K562 (cell line): ENCODE measurements around the gene SRPRA. TPM values are rescaled to one million over a fixed set of nuclear protein-coding genes. Genes with fewer than 3 reads are reported as not detected.

Experiments used
- CTBP1 ChIP-seq: fragments of 450-650 bp; IDR thresholded peaks from 2 replicates; pipeline ENCODE4 v1.6.1; 2016; ENCODE audit warnings: borderline replicate concordance
- HNRNPH1 ChIP-seq: fragments of 200-400 bp; formaldehyde crosslinking; optimal IDR thresholded peaks from 2 replicates; pipeline ENCODE3; 2017; ENCODE audit warnings: low read depth, mild to moderate bottlenecking, low read length, moderate library complexity
- JUN ChIP-seq, 2 experiments: sonication (generic) in 1 of 2; formaldehyde crosslinking in 1 of 2; IDR thresholded peaks; 2 replicates each; pipeline versions ENCODE4 v1.6.1 to v1.8.0; 2012 to 2022; ENCODE audit warnings: borderline replicate concordance in 2 of 2, mild to moderate bottlenecking in 2 of 2, improper control_type of control experiment in 1 of 2, low read depth in 1 of 2, low read length in 1 of 2, missing genetic modification reagents in 1 of 2
- KAT8 ChIP-seq: fragments of 450-650 bp; IDR thresholded peaks from 2 replicates; pipeline ENCODE4 v1.6.1; 2016; ENCODE audit warnings: low read depth, mild to moderate bottlenecking
- MAFK ChIP-seq: IDR thresholded peaks from 2 replicates; pipeline ENCODE4 v1.6.1; 2011; ENCODE audit warnings: low read length, improper control_type of control experiment
- NRF1 ChIP-seq, 2 experiments: fragments of 450-650 bp; IDR thresholded peaks in 1 of 2; conservative IDR thresholded peaks in 1 of 2; 2 replicates each; pipeline ENCODE4 v1.6.1; 2014; ENCODE audit warnings: mild to moderate bottlenecking in 2 of 2
- PCBP2 ChIP-seq: fragments of 200-400 bp; formaldehyde crosslinking; IDR thresholded peaks from 2 replicates; pipeline ENCODE4 v1.6.1; 2018; ENCODE audit warnings: low read length, low read depth, mild to moderate bottlenecking, moderate library complexity; ENCODE audit not compliant: poor library complexity, severe bottlenecking
- PHB ChIP-seq: fragments of 250-450 bp; sonication (Bioruptor Pico); IDR thresholded peaks from 2 replicates; pipeline ENCODE4 v1.5.0; 2021
- POU5F1 ChIP-seq: fragments of 150-350 bp; IDR thresholded peaks from 2 replicates; pipeline ENCODE4 v1.6.1; 2014; ENCODE audit warnings: borderline replicate concordance, low read length, low read depth, mild to moderate bottlenecking; ENCODE audit not compliant: partially characterized antibody
- PTRF ChIP-seq: fragments of 450-650 bp; IDR thresholded peaks from 2 replicates; pipeline ENCODE4 v1.6.1; 2016; ENCODE audit warnings: mild to moderate bottlenecking, missing genetic modification characterization, missing compliant biosample characterization
- RBM15 ChIP-seq: fragments of 200-400 bp; formaldehyde crosslinking; IDR thresholded peaks from 2 replicates; pipeline ENCODE4 v1.6.1; 2018; ENCODE audit warnings: mild to moderate bottlenecking, low read length, moderate library complexity; ENCODE audit not compliant: insufficient read depth
- RBM17 ChIP-seq: fragments of 200-400 bp; formaldehyde crosslinking; IDR thresholded peaks from 2 replicates; pipeline ENCODE4 v1.6.1; 2017; ENCODE audit warnings: low read depth, mild to moderate bottlenecking, low read length, borderline replicate concordance
- SIX5 ChIP-seq, 2 experiments: IDR thresholded peaks; 2 replicates each; pipeline ENCODE4 v1.6.1; 2011; ENCODE audit warnings: low read length in 2 of 2, borderline replicate concordance in 1 of 2, low read depth in 1 of 2, mild to moderate bottlenecking in 1 of 2, moderate library complexity in 1 of 2; ENCODE audit not compliant: insufficient read depth in 1 of 2
- SRF ChIP-seq, 2 experiments: fragments of 250-450, 450-650 bp in 1 of 2; sonication (Bioruptor Pico) in 1 of 2; sonication (generic) in 1 of 2; formaldehyde crosslinking; IDR thresholded peaks; 2 replicates each; pipeline versions ENCODE4 v1.5.0 to v1.5.1; 2020 to 2022; ENCODE audit warnings: mild to moderate bottlenecking in 1 of 2, missing genetic modification reagents in 1 of 2
- SRSF9 ChIP-seq: fragments of 200-400 bp; formaldehyde crosslinking; IDR thresholded peaks from 2 replicates; pipeline ENCODE4 v1.6.1; 2017; ENCODE audit warnings: low read depth, low read length, borderline replicate concordance
- ZFPM2 ChIP-seq: fragments of 250-450 bp; sonication (Bioruptor Pico); IDR thresholded peaks from 2 replicates; pipeline ENCODE4 v1.5.1; 2022; ENCODE audit warnings: mild to moderate bottlenecking
- ZNF561 ChIP-seq: fragments of 450-650 bp; formaldehyde crosslinking; conservative IDR thresholded peaks from 2 replicates; pipeline ENCODE4 v1.4.0; 2020; ENCODE audit warnings: mild to moderate bottlenecking, moderate library complexity
- ZNF57 ChIP-seq: fragments of 450-650 bp; formaldehyde crosslinking; IDR thresholded peaks from 2 replicates; pipeline ENCODE4 v1.4.0; 2020; ENCODE audit warnings: mild to moderate bottlenecking, moderate library complexity
- polyA plus RNA-seq, 8 experiments: library from polyadenylated mRNA; depleted of rRNA in 4 of 8; stranded (reverse) in 5 of 8; unstranded in 3 of 8; fragments of >200 nt; fragmentation: Nextera tagmentation in 2 of 8; fragmentation: Illumina TruSeq in 1 of 8; extraction: Ambion mirVana in 2 of 8; extraction: Trizol in 1 of 8; gene quantifications; 2 replicates each; pipeline versions ENCODE4 v1.2.1 to v1.2.3, GENCODE V29; 2011 to 2014; ENCODE audit warnings: inconsistent platforms in 1 of 8, missing spikeins in 1 of 8
- total RNA-seq, 7 experiments: library from RNA; depleted of rRNA in 6 of 7; stranded (reverse); fragments of >200 nt in 6 of 7; fragmentation: Illumina TruSeq in 2 of 7; extraction: Trizol in 2 of 7; gene quantifications; 2 replicates each; pipeline versions ENCODE4 v1.2.1 to v1.2.3, GENCODE V29; 2011 to 2021; ENCODE audit warnings: low replicate concordance in 1 of 7
- TF ChIP-seq, protein P1 (sequence below): IDR thresholded peaks from 2 replicates; pipeline ENCODE4 v1.6.1; 2014; ENCODE audit warnings: antibody characterized with exemption
- TF ChIP-seq, protein P2 (sequence below): fragments of 450-650 bp; IDR thresholded peaks from 2 replicates; pipeline ENCODE4 v1.6.1; 2018; ENCODE audit not compliant: partially characterized antibody
- TF ChIP-seq, protein P3 (sequence below): sonication (generic); formaldehyde crosslinking; IDR thresholded peaks from 2 replicates; pipeline ENCODE4 v1.8.0; 2022; ENCODE audit warnings: mild to moderate bottlenecking, low read depth, missing genetic modification reagents

Gene SRPRA
- total and polyA plus RNA-seq, 9 of the 15 experiments (the other 6 are each of a cell fraction or from before 2014, with no cell fraction given) = 33.5 to 124 (median 80.0) TPM

DNA sequence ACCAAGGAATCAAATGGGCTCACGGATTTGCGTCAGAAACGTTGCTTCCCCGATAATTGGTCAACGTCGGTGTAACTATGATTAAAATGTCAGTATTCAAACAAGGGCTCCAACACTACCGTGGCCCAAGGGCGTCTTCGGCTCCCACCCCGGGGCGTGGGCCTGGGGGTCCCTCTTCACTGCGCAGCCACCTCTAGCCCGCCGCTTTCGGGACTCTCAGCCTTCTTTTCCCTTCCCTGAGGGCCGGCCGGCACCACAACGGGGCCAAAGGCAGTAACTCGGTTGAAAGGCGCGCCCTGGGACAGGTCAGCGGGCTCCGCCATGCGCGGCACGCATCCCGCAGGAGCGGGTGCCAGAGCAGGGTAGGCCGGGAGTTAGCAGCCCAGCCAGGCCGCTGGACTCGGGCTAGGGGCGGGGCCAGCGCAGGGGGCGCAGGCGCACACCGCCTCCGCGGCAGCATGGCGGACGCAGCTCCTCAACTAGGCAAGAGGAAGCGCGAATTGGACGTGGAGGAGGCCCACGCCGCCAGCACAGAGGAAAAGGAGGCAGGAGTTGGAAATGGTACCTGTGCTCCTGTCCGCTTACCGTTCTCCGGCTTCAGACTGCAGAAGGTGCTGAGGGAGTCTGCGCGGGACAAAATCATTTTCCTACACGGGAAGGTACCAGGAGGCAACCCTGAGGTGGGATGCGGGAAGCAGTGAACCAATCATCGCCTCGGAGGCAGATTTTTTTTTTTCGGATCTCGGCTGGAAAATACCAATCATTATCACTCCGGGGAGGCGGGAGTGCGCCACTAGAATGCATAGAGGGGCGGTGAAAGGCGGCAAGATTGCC, 35.1 kb upstream of the SRPRA start, which contains the start of gene DCPS (continued):
- peak; percentile 40; the same call in 1 of the 2 replicates for TF ChIP-seq JUN (IDR thresholded peaks at IDR 0.05; ENCODE audit: borderline replicate concordance, low read depth, low read length)
- TF ChIP-seq JUN (CRISPR knock-in tag; IDR thresholded peaks at IDR 0.05; ENCODE audit: borderline replicate concordance) = no peak; the same call in 1 of the 2 replicates
- TF ChIP-seq SRSF9 = no peak
- TF ChIP-seq RBM17 = no peak
- no peak for TF ChIP-seq ZFPM2 (CRISPR knock-in tag)
- TF ChIP-seq CTBP1 = peak; percentile 87
- TF ChIP-seq MAFK = no peak
- TF ChIP-seq PTRF (tag) = no peak
- TF ChIP-seq PHB (CRISPR knock-in tag) = no peak
- no peak for TF ChIP-seq POU5F1
- TF ChIP-seq, protein P1, sequence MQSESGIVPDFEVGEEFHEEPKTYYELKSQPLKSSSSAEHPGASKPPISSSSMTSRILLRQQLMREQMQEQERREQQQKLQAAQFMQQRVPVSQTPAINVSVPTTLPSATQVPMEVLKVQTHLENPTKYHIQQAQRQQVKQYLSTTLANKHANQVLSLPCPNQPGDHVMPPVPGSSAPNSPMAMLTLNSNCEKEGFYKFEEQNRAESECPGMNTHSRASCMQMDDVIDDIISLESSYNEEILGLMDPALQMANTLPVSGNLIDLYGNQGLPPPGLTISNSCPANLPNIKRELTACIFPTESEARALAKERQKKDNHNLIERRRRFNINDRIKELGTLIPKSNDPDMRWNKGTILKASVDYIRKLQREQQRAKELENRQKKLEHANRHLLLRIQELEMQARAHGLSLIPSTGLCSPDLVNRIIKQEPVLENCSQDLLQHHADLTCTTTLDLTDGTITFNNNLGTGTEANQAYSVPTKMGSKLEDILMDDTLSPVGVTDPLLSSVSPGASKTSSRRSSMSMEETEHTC = no peak
- TF ChIP-seq KAT8 = no peak
- peak; percentile 94 to 96 for TF ChIP-seq NRF1 (conservative IDR thresholded peaks at IDR 0.05 in 1 of 2, IDR thresholded peaks at IDR 0.05 in 1 of 2)
- TF ChIP-seq RBM15 = no peak
- no peak for TF ChIP-seq SIX5 (IDR thresholded peaks at IDR 0.05; ENCODE audit: borderline replicate concordance in 1 of 2, insufficient read depth in 1 of 2, low read depth in 1 of 2, low read length in 2 of 2)
- no peak for TF ChIP-seq PCBP2
- TF ChIP-seq, protein P2, sequence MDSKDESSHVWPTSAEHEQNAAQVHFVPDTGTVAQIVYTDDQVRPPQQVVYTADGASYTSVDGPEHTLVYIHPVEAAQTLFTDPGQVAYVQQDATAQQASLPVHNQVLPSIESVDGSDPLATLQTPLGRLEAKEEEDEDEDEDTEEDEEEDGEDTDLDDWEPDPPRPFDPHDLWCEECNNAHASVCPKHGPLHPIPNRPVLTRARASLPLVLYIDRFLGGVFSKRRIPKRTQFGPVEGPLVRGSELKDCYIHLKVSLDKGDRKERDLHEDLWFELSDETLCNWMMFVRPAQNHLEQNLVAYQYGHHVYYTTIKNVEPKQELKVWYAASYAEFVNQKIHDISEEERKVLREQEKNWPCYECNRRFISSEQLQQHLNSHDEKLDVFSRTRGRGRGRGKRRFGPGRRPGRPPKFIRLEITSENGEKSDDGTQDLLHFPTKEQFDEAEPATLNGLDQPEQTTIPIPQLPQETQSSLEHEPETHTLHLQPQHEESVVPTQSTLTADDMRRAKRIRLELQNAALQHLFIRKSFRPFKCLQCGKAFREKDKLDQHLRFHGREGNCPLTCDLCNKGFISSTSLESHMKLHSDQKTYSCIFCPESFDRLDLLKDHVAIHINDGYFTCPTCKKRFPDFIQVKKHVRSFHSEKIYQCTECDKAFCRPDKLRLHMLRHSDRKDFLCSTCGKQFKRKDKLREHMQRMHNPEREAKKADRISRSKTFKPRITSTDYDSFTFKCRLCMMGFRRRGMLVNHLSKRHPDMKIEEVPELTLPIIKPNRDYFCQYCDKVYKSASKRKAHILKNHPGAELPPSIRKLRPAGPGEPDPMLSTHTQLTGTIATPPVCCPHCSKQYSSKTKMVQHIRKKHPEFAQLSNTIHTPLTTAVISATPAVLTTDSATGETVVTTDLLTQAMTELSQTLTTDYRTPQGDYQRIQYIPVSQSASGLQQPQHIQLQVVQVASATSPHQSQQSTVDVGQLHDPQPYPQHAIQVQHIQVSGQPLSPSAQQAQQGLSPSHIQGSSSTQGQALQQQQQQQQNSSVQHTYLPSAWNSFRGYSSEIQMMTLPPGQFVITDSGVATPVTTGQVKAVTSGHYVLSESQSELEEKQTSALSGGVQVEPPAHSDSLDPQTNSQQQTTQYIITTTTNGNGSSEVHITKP = peak; percentile 97
- peak in 1 of 2 experiments; percentile 39; a peak in 1 of 4 replicates for TF ChIP-seq SRF (CRISPR knock-in tag; IDR thresholded peaks at IDR 0.05)
- TF ChIP-seq ZNF57 (CRISPR knock-in tag) = no peak
- no peak for TF ChIP-seq HNRNPH1
- no peak for TF ChIP-seq ZNF561
- TF ChIP-seq, protein P3, sequence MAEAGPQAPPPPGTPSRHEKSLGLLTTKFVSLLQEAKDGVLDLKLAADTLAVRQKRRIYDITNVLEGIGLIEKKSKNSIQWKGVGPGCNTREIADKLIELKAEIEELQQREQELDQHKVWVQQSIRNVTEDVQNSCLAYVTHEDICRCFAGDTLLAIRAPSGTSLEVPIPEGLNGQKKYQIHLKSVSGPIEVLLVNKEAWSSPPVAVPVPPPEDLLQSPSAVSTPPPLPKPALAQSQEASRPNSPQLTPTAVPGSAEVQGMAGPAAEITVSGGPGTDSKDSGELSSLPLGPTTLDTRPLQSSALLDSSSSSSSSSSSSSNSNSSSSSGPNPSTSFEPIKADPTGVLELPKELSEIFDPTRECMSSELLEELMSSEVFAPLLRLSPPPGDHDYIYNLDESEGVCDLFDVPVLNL (CRISPR knock-in tag) = no peak
